HepG2 (cell line): ENCODE measurements around the gene ARL2. TPM values are rescaled to one million over a fixed set of nuclear protein-coding genes. Genes with fewer than 3 reads are reported as not detected.

Source experiments
- ERF ChIP-seq: IDR thresholded peaks from 2 replicates; pipeline ENCODE4 v1.6.1; 2018; ENCODE audit warnings: missing biosample characterization, missing genetic modification reagents
- ETV5 ChIP-seq: IDR thresholded peaks from 2 replicates; pipeline ENCODE4 v1.6.1; 2018; ENCODE audit warnings: missing biosample characterization, missing genetic modification reagents, inconsistent platforms, borderline replicate concordance
- GABPB1 ChIP-seq: IDR thresholded peaks from 2 replicates; pipeline ENCODE4 v1.6.1; 2016; ENCODE audit warnings: mild to moderate bottlenecking, missing genetic modification reagents, moderate library complexity, missing compliant biosample characterization
- HNF1B ChIP-seq: sonication (generic); formaldehyde crosslinking; IDR thresholded peaks from 2 replicates; pipeline ENCODE4 v1.5.1; 2020; ENCODE audit warnings: mild to moderate bottlenecking, moderate library complexity, missing genetic modification reagents
- HOXA5 ChIP-seq: sonication (generic); formaldehyde crosslinking; IDR thresholded peaks from 2 replicates; pipeline ENCODE4 v1.4.0; 2020; ENCODE audit warnings: missing genetic modification reagents
- MBNL3 ChIP-seq: fragments of 250-450 bp; sonication (Bioruptor Pico); conservative IDR thresholded peaks from 2 replicates; pipeline ENCODE4 v1.8.0; 2022; ENCODE audit warnings: mild to moderate bottlenecking, inconsistent platforms
- PHF8 ChIP-seq: sonication (generic); formaldehyde crosslinking; IDR thresholded peaks from 2 replicates; pipeline ENCODE4 v1.5.0; 2020; ENCODE audit warnings: missing genetic modification reagents
- PRDM15 ChIP-seq: sonication (generic); formaldehyde crosslinking; IDR thresholded peaks from 2 replicates; pipeline ENCODE4 v1.4.0; 2020; ENCODE audit warnings: missing genetic modification reagents
- REL ChIP-seq: sonication (generic); formaldehyde crosslinking; conservative IDR thresholded peaks from 2 replicates; pipeline ENCODE4 v1.8.0; 2022; ENCODE audit warnings: mild to moderate bottlenecking, missing genetic modification reagents, moderate library complexity
- SKI ChIP-seq: fragments of 450-650 bp; IDR thresholded peaks from one replicate; pipeline ENCODE4 v1.6.1; 2018; ENCODE audit warnings: mild to moderate bottlenecking; ENCODE audit not compliant: partially characterized antibody
- TCF7L2 ChIP-seq: IDR thresholded peaks from 2 replicates; pipeline ENCODE4 v1.6.1; 2011; ENCODE audit warnings: mild to moderate bottlenecking, low read depth, low read length, moderate library complexity
- YY1 ChIP-seq: IDR thresholded peaks from 2 replicates; pipeline ENCODE4 v1.6.1; 2011; ENCODE audit warnings: low read length, low read depth, moderate library complexity, mild to moderate bottlenecking; ENCODE audit not compliant: insufficient read depth, insufficient replicate concordance
- ZNF331 ChIP-seq: sonication (generic); formaldehyde crosslinking; IDR thresholded peaks from 2 replicates; pipeline ENCODE4 v1.4.0; 2020; ENCODE audit warnings: missing genetic modification reagents
- ZNF343 ChIP-seq: sonication (generic); formaldehyde crosslinking; IDR thresholded peaks from 2 replicates; pipeline ENCODE4 v1.4.0; 2020; ENCODE audit warnings: mild to moderate bottlenecking, missing genetic modification reagents
- ZNF451 ChIP-seq: sonication (generic); formaldehyde crosslinking; IDR thresholded peaks from 2 replicates; pipeline ENCODE4 v1.5.0; 2020; ENCODE audit warnings: mild to moderate bottlenecking, missing genetic modification reagents
- ZNF672 ChIP-seq: sonication (generic); formaldehyde crosslinking; IDR thresholded peaks from 2 replicates; pipeline ENCODE4 v1.8.1; 2022; ENCODE audit warnings: missing genetic modification reagents
- ZNF770 ChIP-seq: sonication (generic); formaldehyde crosslinking; IDR thresholded peaks from 2 replicates; pipeline ENCODE4 v1.5.0; 2020; ENCODE audit warnings: mild to moderate bottlenecking, missing genetic modification reagents
- polyA plus RNA-seq, 8 experiments: library from polyadenylated mRNA; depleted of rRNA in 3 of 8; stranded (reverse) in 7 of 8; unstranded in 1 of 8; fragments of >200 nt; fragmentation: Illumina TruSeq in 4 of 8; extraction: Trizol in 4 of 8; gene quantifications; 2 replicates each; pipeline versions ENCODE4 v1.2.1 to v1.2.3, GENCODE V29; 2011 to 2016; ENCODE audit warnings: low read depth in 4 of 8, missing spikeins in 1 of 8, mixed read lengths in 1 of 8; ENCODE audit not compliant: insufficient read depth in 1 of 8
- total RNA-seq, 5 experiments: library from RNA; depleted of rRNA; stranded (reverse); fragments of >200 nt; fragmentation: Illumina TruSeq; extraction: Trizol; gene quantifications; 2 replicates each; pipeline ENCODE4 v1.2.3, GENCODE V29; 2016; ENCODE audit warnings: low read depth in 1 of 5
- TF ChIP-seq, protein P1 (sequence below): sonication (generic); formaldehyde crosslinking; IDR thresholded peaks from 2 replicates; pipeline ENCODE4 v1.5.0; 2020; ENCODE audit warnings: missing genetic modification reagents, mild to moderate bottlenecking, borderline replicate concordance

ARL2 gene
- total and polyA plus RNA-seq, 2 of the 13 experiments (the other 11 are each of a cell fraction or from before 2014, with no cell fraction given): 82.9 to 84.4 TPM

- TF ChIP-seq, protein P1, sequence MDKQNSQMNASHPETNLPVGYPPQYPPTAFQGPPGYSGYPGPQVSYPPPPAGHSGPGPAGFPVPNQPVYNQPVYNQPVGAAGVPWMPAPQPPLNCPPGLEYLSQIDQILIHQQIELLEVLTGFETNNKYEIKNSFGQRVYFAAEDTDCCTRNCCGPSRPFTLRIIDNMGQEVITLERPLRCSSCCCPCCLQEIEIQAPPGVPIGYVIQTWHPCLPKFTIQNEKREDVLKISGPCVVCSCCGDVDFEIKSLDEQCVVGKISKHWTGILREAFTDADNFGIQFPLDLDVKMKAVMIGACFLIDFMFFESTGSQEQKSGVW (CRISPR knock-in tag): no peak
- TF ChIP-seq ZNF451 (CRISPR knock-in tag): peak; percentile 51; the same call in 1 of the 2 replicates
- 0 out of 2 replicates have a peak, but pooled peaks have one; percentile 45 for TF ChIP-seq ZNF331
- TF ChIP-seq ETV5 (CRISPR knock-in tag): peak; percentile 21; the same call in 1 of the 2 replicates
- peak; percentile 72; the same call in 1 of the 2 replicates for TF ChIP-seq HNF1B (CRISPR knock-in tag)
- 0 out of 2 replicates have a peak, but pooled peaks have one; percentile 20 for TF ChIP-seq PRDM15 (CRISPR knock-in tag)
- peak; percentile 65; the same call in 1 of the 2 replicates for TF ChIP-seq HOXA5 (CRISPR knock-in tag)
- TF ChIP-seq SKI: peak; percentile 19
- peak; percentile 66 for TF ChIP-seq PHF8 (CRISPR knock-in tag)
- TF ChIP-seq ZNF672 (CRISPR knock-in tag): 0 out of 2 replicates have a peak, but pooled peaks have one; percentile 43
- TF ChIP-seq ZNF770 (CRISPR knock-in tag): peak; percentile 10; the same call in 1 of the 2 replicates
- TF ChIP-seq GABPB1 (CRISPR knock-in tag): peak; percentile 75; the same call in 1 of the 2 replicates
- 0 out of 2 replicates have a peak, but pooled peaks have one; percentile 43 for TF ChIP-seq REL
- no peak for TF ChIP-seq TCF7L2
- peak; percentile 61; the same call in 1 of the 2 replicates for TF ChIP-seq ERF (CRISPR knock-in tag)
- TF ChIP-seq ZNF343 (CRISPR knock-in tag): 0 out of 2 replicates have a peak, but pooled peaks have one; percentile 17
- no peak for TF ChIP-seq MBNL3 (CRISPR knock-in tag)
- peak; percentile 67 for TF ChIP-seq YY1
These were observed 27.1 kb downstream of the ARL2 start, which contains the start of gene SAC3D1 (continued) for GRCh38 chr11:65040847-65041622.
